GM12872 (cell line): ENCODE data around the gene FOXRED2.
A peak's percentile ranks its signal among the peaks of the same experiment; 100 is the strongest.

ENCODE experiments used
- TF ChIP-seq, protein P1 (sequence below): IDR thresholded peaks from 3 replicates; pipeline ENCODE4 v1.5.1; 2011; ENCODE audit warnings: low read depth, mild to moderate bottlenecking, low read length, moderate library complexity; ENCODE audit not compliant: insufficient read depth

FOXRED2 gene

DNA sequence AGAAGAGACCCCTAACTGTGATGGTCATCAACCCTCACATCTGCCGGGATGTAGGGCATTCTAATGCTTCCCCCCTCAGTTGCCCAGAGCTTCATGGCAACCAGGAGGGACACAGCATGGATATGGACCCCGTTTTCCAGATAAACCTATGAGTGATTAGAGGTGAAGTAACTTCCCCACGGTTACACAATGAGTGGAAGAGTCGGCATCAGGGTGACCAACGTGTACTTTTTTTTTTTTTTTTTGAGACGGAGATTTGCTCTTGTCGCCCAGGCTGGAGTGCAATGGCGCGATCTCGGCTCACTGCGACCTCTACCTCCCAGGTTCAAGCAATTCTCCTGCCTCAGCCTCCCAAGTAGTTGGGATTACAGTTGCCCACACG, 50.4 kb downstream of the FOXRED2 start:
- TF ChIP-seq, protein P1, sequence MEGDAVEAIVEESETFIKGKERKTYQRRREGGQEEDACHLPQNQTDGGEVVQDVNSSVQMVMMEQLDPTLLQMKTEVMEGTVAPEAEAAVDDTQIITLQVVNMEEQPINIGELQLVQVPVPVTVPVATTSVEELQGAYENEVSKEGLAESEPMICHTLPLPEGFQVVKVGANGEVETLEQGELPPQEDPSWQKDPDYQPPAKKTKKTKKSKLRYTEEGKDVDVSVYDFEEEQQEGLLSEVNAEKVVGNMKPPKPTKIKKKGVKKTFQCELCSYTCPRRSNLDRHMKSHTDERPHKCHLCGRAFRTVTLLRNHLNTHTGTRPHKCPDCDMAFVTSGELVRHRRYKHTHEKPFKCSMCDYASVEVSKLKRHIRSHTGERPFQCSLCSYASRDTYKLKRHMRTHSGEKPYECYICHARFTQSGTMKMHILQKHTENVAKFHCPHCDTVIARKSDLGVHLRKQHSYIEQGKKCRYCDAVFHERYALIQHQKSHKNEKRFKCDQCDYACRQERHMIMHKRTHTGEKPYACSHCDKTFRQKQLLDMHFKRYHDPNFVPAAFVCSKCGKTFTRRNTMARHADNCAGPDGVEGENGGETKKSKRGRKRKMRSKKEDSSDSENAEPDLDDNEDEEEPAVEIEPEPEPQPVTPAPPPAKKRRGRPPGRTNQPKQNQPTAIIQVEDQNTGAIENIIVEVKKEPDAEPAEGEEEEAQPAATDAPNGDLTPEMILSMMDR = no peak

DNA sequence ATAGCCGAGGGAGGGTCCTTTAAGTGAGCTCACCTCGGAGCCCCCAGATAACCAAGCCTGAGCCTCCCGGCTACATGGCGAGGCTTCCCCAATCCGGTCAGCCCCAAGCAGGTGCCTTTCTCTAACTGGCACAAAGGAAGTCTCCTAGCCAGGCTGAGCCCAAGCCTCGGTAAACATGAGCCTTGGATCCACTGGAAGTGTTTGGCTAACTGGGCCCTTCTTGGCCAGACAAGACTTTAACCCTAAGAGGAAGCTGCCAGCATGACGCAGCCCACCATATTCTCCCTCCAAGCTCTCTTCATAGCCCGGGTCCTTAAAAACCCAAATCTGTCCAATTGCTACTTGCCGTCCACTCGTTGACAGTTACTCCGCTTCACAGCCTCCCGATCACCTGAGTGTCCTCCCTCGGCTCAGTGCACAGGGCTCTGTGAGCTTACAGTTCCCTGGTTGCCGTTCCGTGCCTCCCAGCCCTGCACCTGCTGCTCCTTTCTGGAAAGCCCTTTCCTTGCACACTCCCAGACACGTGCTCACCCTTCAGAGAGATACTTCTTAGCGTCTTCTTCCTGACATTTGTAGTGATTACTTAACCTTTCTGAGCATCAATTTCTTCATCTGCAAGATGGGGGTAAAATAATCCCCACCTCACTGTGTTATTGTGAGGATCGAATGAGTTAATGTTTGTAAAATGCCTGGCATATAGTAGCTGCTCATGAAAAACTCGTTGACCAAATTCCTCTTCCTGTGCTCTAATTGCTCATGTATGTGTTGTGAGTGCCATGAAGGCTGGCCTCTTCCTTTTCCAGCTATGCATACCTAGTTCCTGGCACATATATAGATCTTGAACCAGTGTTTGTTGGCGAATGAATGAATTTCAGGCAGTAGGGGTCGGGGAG, 51.0 kb downstream of the FOXRED2 start:
- TF ChIP-seq, protein P1 = no peak

DNA sequence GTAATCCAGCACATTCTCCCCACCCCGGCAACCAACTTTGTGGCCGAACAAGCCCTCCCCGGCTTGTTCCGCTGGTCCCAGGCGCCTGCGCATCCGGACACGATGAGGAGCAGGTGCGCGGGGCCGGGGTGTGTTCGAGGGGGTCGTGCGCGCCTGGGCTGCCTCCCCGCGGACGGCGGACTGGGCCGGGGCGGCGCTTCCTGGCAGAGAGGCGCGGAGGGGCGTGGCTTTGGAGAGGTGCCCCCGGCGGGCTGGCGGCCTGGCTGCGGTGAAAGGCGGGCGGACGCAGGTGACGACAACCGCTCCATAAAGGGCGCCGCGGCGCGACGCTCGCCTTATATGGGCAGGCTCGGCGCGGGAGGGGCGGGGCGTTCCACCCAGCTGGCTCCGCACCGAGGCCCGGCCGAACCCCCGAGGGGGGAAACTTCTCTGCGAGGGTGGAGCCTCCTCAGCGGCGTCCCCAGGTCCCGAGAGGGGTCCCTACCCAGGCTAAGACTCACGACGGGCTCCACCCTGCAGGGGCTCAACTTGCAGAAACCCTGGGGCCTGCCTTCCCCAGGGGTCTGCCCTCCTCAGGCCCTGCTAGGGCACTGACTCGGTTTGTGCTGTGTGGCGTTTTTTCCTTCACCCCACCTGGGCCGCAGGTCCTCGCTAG, 51.8 kb downstream of the FOXRED2 start:
- TF ChIP-seq, protein P1 = no peak

DNA sequence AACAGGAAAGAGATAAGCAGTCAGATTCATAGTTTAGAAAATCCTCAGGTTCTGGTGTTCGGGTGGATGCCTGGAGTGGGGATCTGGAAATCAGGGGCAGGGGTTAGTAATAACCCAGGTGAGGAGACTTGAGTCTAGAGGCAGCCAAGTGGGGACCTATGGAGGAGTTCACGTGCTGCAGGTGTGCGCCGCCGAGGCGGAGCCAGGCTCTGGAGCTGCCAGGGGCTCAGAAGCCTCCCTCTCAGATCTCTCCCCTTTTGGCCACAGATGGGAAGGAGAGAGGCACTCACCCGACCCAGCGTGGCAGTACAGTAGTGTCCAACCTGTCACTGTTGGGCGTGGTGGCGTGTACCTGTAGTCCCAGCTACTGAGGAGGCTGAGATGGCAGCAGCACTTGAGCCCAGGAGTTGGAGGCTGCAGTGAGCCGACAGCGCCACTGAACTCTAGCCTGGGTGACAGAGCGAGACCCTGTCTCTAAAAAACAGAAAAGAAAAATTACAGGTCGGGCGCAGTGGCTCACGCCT, 52.9 kb downstream of the FOXRED2 start:
- TF ChIP-seq, protein P1 = no peak

DNA sequence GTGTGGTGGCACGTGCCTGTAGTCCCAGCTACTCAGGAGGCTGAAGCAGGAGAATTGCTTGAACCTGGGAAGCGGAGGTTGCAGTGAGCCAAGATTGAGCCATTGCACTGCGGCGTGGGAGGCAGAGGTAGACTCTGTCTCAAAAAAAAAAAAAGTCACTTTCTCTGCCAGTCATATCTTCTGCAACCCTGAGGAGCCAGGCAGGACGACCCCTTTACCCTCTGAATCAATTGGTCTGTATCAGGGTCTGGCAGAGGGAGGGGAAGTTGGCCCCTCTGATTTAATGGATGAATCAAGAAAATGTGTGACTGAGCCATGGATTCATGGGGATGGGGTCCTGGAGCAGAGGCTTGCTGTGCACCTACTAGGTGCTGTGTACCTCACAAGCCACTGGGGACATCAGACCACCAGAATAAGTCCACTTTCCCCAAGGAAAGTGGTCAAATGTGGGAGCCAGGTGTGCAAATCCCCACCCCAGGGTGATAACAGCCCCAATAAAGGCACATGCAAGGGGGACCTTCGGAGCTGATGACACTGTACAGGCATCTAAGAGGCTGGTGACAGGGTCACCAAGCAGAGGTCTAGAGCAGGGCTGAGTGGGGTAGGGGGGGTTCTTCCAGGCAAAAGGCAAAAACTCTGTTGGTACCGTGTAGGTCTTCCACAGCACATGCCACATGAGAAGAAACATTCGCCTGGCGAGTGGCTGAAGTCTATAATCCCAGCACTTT, 54.4 kb downstream of the FOXRED2 start:
- TF ChIP-seq, protein P1 = peak; percentile 30; the same call in 2 of the 3 replicates

DNA sequence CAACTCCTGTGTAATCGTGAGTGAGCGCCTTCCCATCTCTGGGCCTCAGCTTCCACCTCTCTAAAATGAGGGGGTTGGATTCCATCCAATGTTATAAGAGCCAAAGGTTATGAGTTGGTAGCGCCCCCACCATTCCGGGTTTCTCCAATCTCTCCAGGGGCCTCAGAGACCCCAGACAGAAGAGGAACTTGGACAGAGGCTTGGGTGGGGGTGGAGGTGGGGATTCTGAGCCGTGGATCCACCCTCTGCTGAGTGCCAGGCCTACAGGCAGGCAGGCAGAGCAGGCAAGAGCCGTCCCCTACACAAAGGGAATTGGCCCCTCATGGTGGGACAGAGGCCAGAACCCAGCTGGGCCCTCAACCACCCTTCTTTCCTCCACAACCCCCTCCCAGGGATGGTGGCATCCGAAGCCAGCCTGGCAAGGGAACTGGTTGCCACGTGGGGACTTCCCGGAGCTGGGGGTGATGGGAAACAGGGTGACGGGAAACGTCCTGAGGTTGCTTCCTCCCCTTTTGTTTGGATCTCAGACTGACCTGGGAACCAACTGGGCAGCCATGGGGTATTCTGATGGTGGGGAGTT, 57.2 kb downstream of the FOXRED2 start:
- TF ChIP-seq, protein P1 = no peak

DNA sequence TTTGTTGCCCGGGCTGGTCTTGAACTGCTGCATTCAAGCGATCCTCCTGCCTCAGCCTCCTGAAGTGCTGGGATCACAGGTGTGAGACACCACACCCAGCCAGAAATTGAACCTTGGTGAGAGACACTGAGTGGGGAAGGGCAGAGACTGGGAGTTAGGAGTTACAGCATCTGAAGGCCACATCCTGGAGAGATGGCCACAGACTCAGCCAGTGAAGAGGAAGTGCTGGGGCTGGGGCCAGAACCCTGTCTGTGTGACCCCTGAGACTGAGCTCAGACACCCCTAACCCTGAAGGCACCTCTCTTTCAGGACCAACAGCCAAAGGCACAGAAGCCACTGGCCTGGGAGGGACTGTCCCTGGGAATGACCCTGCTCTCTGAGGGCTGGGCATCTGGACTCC, 59.2 kb downstream of the FOXRED2 start:
- TF ChIP-seq, protein P1 = no peak
